ENCODE data around the gene MARVELD2.
"Not testable (repeated sequence)": the region's sequence is repeated elsewhere in the genome, so short reads cannot be mapped to it uniquely, and the experiment has no call there.

Gene MARVELD2

GRCh38 chr5:69466375-69466774, 51.5 kb downstream of the MARVELD2 start:
- CTCF ChIA-PET; H3K36me3 ChIP-seq (ENCODE audit: control insufficient read depth in 2 of 2, insufficient read depth in 1 of 2, low read length in 2 of 2); H3K9me3 ChIP-seq (ENCODE audit: control insufficient read depth, insufficient read depth, low read depth, low read length); H3K27ac ChIP-seq (ENCODE audit: extremely low read depth, low read depth, low read length); H3K4me3 ChIP-seq (ENCODE audit: low read depth, low read length); H3K4me1 ChIP-seq (ENCODE audit: control insufficient read depth, insufficient read depth, low read length): not testable (repeated sequence)
- POLR2A ChIA-PET, result interaction anchor here (0.6 kb wide), 1 partner anchor 10 kb away, joined by 8 read pairs; no protein-coding TSS in a partner anchor
- TF ChIP-seq SP2 (tag by site-specific recombination; IDR thresholded peaks at IDR 0.05), result 0 out of 2 replicates have a peak, but pooled peaks have one; percentile 23

GRCh38 chr5:69467442-69468225, 52.7 kb downstream of the MARVELD2 start:
- POLR2A ChIA-PET, result no interaction called here
- TF ChIP-seq ZNF658 (tag by site-specific recombination; IDR thresholded peaks at IDR 0.05) (no peak), ZNF580 (tag by site-specific recombination; IDR thresholded peaks at IDR 0.05) (no peak), ZBTB17 (tag by site-specific recombination; IDR thresholded peaks at IDR 0.05) (no peak), HOXA7 (CRISPR knock-in tag; IDR thresholded peaks at IDR 0.05; ENCODE audit: borderline replicate concordance) (no peak), PRDM4 (tag by site-specific recombination; IDR thresholded peaks at IDR 0.05) (no peak), ZNF335 (tag by site-specific recombination; conservative IDR thresholded peaks at IDR 0.05) (no peak), IKZF3 (tag by site-specific recombination; IDR thresholded peaks at IDR 0.05) (no peak)
- CTCF ChIA-PET, result interaction anchor here (0.6 kb wide), 1 partner anchor 1182 kb away, joined by 3 read pairs; no protein-coding TSS in a partner anchor
- Histone ChIP-seq H3K36me3 (ENCODE audit: control insufficient read depth in 2 of 2, insufficient read depth in 1 of 2, low read length in 2 of 2) (no peaks in the 10 kb centered on the region), H3K4me3 (ENCODE audit: low read depth, low read length) (no peak overlapping the region), H3K9me3 (ENCODE audit: control insufficient read depth, insufficient read depth, low read depth, low read length) (no peaks in the 10 kb centered on the region), H3K4me1 (ENCODE audit: control insufficient read depth, insufficient read depth, low read length) (no peaks in the 10 kb centered on the region), H3K27ac (ENCODE audit: extremely low read depth, low read depth, low read length) (no peak overlapping the region)

GRCh38 chr5:69468631-69469030, 53.7 kb downstream of the MARVELD2 start:
- Histone ChIP-seq H3K36me3 (ENCODE audit: control insufficient read depth in 2 of 2, insufficient read depth in 1 of 2, low read length in 2 of 2) (no peaks in the 10 kb centered on the region), H3K9me3 (ENCODE audit: control insufficient read depth, insufficient read depth, low read depth, low read length) (no peaks in the 10 kb centered on the region), H3K4me1 (ENCODE audit: control insufficient read depth, insufficient read depth, low read length) (no peaks in the 10 kb centered on the region), H3K27ac (ENCODE audit: extremely low read depth, low read depth, low read length) (no peak overlapping the region), H3K4me3 (ENCODE audit: low read depth, low read length) (no peak overlapping the region)
- CTCF ChIA-PET, result interaction anchor here (1.4 kb wide), 1 partner anchor 445 kb away, joined by 4 read pairs; no protein-coding TSS in a partner anchor
- TF ChIP-seq ZNF214 (tag by site-specific recombination; IDR thresholded peaks at IDR 0.05; ENCODE audit: borderline replicate concordance) (no peak), MEIS1 (CRISPR knock-in tag; IDR thresholded peaks at IDR 0.05; ENCODE audit: borderline replicate concordance) (no peak), ZFP37 (tag by site-specific recombination; IDR thresholded peaks at IDR 0.05) (no peak), ZBTB49 (tag by site-specific recombination; IDR thresholded peaks at IDR 0.05; ENCODE audit: low read depth) (no peak), KLF8 (tag by site-specific recombination; IDR thresholded peaks at IDR 0.05) (no peak)
- POLR2A ChIA-PET, result no interaction called here

Data from HEK293 (cell line).